GM19452 (cell line): ENCODE data around the gene IQGAP3.
A peak's percentile ranks its signal among the peaks of the same experiment; 100 is the strongest.

Source experiments
- ATAC-seq: cut with Tn5 transposase; IDR thresholded peaks from one replicate; pipeline ENCODE4 v1.9.1; 2021; ENCODE audit not compliant: unreplicated experiment

Gene IQGAP3

GRCh38 chr1:156499194-156499841 lies 73.0 kb downstream of the IQGAP3 start:
- ATAC-seq, result no peak

DNA sequence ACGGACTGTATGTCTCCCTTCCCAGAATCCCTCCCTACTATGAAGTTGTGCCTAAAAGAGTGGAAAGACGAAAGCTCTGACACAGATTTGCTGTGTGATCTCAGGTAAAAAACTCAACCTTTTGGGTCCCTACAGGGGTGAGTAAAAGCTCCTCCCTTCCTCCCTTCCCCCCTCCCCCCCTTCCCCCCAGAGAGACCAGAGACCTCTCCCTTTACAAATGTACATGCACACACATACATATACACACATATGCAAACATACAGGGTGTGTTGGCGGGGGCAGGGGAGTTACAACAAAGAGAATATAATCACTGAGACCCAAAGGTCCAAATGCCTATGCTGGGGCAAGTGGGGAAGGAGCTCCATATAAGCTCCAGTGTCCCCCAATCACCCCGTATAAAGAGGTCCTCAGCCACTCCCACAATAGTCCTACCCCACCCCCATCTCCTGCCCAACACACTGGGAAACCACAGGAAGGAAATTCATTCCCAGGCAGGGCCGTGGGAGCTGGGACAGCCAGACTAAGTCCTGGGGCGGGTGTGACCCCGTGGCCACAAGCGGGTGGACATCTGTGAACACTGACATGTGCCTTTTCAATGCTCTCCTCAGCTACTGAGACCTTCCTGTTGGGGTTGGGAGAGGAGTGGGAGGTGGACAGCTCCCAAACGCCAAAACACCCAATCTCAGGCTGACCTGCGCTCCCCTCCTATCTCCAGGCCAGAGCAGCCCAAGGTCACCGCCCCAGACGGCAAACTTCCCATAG lies 73.8 kb downstream of the IQGAP3 start:
- ATAC-seq, result no peak

GRCh38 chr1:156497743-156498431 lies 74.5 kb downstream of the IQGAP3 start:
- ATAC-seq, result no peak

DNA sequence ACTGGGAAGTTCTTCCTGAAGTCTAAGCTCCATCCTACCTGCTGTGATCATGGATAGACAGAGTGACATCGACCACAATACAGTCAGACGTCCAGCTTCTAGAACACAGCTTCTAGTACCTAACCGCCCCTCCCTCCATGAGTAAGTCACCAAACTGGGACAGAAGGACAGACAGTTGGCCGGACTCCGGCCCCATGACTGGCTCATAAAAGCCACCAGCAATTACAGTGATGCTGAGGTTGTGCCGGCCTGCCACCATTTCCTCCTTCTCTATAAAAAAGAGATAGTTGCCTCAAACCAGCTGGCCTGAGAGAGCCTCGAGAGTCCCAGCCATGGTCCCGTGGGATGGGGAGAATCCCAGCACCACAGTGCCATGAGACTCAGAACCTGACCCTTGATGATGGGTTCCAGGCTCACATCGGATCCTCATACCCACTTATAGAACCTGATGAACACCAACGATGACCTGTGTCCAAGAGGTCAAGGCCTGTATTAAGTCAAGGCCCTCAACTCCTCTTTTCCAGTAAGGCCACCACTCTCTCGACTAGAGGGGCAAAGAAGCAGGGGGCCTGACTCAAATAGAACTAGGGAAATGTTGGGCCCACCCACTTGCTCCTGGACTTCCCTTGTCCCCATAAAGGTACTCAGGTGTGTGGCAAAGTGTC lies 75.2 kb downstream of the IQGAP3 start:
- ATAC-seq, result no peak

- no peak for ATAC-seq
These were observed 76.1 kb downstream of the IQGAP3 start for GRCh38 chr1:156496211-156496761.

GRCh38 chr1:156495401-156496140 lies 76.8 kb downstream of the IQGAP3 start:
- no peak for ATAC-seq

DNA sequence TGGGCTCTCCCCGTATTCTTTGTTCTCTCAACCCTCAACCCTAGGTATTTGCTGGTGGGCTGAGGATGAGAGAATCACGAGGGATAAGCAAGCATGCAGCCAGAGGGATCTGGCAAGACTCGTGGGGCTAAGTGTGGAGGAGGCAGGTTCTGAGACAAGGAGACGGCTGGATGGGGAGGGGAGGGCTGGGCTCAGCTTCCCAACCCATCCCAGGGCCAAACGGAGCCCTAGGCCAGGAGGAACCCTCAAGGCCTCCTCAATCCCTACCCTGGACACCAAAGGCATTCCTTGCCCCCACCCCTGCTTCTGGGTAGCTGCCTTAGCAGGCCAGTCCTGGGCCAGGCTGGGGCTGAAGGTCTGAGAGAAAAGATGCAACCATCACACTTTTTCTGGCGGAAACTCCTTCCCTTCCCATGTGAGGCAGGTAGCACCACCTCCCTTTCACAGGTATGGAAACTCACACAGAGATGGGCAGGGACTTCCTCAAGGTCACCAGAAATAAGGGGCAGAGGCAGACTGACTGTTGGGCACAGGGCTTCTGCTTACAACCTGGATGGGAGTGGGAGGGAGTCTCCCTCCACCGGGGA lies 78.0 kb downstream of the IQGAP3 start:
- ATAC-seq, result no peak

GRCh38 chr1:156493742-156494141 lies 78.6 kb downstream of the IQGAP3 start:
- ATAC-seq, result no peak

GRCh38 chr1:156493154-156493631 lies 79.2 kb downstream of the IQGAP3 start:
- ATAC-seq, result no peak

DNA sequence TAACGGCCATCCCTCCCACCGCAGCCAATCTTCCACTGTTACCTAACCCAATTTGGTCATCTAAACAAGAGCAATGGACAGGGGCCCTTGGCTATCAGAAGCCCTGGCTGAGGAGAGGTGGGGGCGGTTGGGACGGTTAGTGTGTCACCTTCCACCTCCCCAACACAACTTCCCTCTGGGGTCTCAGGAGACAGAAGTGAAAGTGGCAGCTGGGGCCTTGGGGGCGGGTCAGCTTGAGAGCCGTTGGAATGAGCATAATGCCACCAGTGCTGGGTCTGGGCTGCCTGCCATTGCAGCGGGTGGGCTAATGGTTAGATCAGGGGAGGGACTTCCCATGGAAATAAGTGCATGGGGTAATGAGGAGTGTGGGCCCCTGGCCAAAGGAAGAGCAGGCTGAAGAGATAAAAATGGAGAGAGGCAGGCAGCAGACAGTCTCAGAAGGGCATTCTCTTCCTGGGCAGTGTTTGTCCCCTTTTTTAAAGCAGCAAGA lies 79.7 kb downstream of the IQGAP3 start:
- no peak for ATAC-seq

DNA sequence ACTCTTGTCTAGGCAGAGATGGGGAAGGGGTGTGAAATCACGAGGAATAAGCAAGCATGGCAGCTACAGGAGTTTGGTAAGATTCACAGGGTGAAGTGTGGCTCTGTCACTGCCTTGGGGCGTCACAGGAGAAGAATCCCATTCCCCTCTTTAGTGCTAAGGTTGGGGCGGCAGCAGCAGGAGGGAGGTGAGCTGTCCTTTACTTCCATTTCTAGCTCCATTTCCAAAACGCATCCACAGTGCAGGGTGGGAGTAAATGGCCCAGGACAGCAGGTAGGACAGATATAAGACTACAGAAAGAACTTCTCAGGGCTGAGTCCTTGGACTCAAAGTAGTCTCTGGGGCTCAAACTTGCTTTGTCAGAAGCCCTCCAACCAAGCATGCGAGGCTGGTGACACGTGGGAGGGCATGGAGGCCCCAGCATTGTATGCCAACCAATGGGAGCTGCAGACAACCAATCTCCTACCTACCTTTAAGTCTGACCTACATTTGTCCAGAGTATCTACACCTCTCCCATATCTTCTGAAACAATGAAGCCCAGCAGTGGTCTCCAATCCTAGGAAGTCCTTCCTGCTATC lies 80.3 kb downstream of the IQGAP3 start:
- ATAC-seq, result no peak

GRCh38 chr1:156491151-156491949 lies 81.0 kb downstream of the IQGAP3 start:
- no peak for ATAC-seq

DNA sequence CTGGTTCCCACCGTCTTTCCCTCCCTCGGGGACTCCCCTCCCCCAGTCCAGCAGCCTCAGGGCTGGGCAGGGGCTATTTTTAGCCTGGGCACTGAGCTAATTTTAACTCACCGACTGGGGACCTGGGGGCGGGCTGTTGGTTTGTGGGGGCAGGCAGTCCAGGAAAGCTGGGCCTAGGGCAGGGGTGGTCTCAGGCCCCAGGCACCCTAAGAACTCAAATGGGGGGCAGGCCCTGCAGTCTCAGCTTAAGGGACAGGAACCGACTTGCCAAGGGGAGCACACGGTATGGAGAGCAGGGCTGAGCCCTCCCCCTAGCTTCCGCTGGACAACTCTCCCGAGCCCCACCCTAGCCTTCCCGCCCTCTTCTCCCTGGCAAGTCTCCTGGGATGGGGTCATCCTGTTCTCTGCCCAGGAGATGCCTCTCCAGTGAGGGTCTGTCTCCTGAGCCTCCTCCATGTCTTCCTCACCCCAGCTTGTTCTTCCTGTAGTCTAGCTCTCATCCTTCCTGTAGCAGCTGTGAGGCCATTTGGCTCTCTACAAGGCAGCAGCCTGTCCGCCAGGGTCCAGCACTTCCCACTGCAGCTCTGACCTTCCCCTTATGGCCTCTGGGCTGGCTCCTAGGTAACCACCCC lies 81.8 kb downstream of the IQGAP3 start:
- ATAC-seq, result no peak

DNA sequence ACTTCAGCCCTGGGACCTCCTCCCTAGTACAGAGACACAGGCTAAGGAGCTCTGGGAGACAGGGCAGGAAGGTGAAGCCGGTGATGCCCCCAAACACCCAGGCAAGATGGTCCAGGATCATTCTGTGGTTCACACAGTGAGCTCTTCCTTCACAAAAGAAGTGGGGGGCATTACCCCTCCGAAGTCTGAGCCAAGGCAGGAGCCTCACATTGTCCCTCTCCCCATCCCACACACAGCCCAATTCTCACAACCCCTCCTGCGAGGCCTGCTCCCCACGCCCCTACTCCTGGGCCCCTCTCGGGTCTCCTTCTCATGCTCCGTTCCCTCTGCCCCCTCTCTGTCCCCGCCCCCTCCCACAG lies 82.5 kb downstream of the IQGAP3 start:
- no peak for ATAC-seq

- peak; percentile 22 for ATAC-seq
These were observed 83.0 kb downstream of the IQGAP3 start for GRCh38 chr1:156489166-156489934.

- ATAC-seq, result peak; percentile 57
These were observed 83.7 kb downstream of the IQGAP3 start for GRCh38 chr1:156488566-156489165.

- ATAC-seq, result peak; percentile 32
These were observed 84.5 kb downstream of the IQGAP3 start for GRCh38 chr1:156487862-156488261.
